ENCODE results near the gene ESRRG.

The ESRRG gene

GRCh38 chr1:216627252-216627651 lies 96.0 kb downstream of the ESRRG start:
- in situ Hi-C loops (cut with MboI; ENCODE audit: low sequenced_read_pairs, unreplicated experiment): no loop called here

GRCh38 chr1:216626394-216627067 lies 96.7 kb downstream of the ESRRG start:
- DNase-seq (ENCODE audit: low spot score): no peak
- TF ChIP-seq CTCF (IDR thresholded peaks at IDR 0.05; ENCODE audit: borderline replicate concordance, control extremely low read depth, extremely low read depth, insufficient read depth, missing control alignments): no peak
- in situ Hi-C loops (cut with MboI; ENCODE audit: low sequenced_read_pairs, unreplicated experiment): no loop called here

More at GRCh38 chr1:216627252-216627651, 96.0 kb downstream of the ESRRG start:
- no peak for TF ChIP-seq CTCF (IDR thresholded peaks at IDR 0.05; ENCODE audit: borderline replicate concordance, control extremely low read depth, extremely low read depth, insufficient read depth, missing control alignments)
- DNase-seq (ENCODE audit: low spot score): no peak

- no peak for TF ChIP-seq CTCF (IDR thresholded peaks at IDR 0.05; ENCODE audit: borderline replicate concordance, control extremely low read depth, extremely low read depth, insufficient read depth, missing control alignments)
- DNase-seq (ENCODE audit: low spot score): no peak
- in situ Hi-C loops (cut with MboI; ENCODE audit: low sequenced_read_pairs, unreplicated experiment): no loop called here
Measured at GRCh38 chr1:216621536-216621935, 101.7 kb downstream of the ESRRG start.

GRCh38 chr1:216617081-216617875 lies 106.0 kb downstream of the ESRRG start:
- in situ Hi-C loops (cut with MboI; ENCODE audit: low sequenced_read_pairs, unreplicated experiment): no loop called here
- TF ChIP-seq CTCF (IDR thresholded peaks at IDR 0.05; ENCODE audit: borderline replicate concordance, control extremely low read depth, extremely low read depth, insufficient read depth, missing control alignments): no peak

GRCh38 chr1:216616425-216616824 lies 106.8 kb downstream of the ESRRG start:
- DNase-seq (ENCODE audit: low spot score): no peak
- no peak for TF ChIP-seq CTCF (IDR thresholded peaks at IDR 0.05; ENCODE audit: borderline replicate concordance, control extremely low read depth, extremely low read depth, insufficient read depth, missing control alignments)
- in situ Hi-C loops (cut with MboI; ENCODE audit: low sequenced_read_pairs, unreplicated experiment): no loop called here

More at GRCh38 chr1:216617081-216617875, 106.0 kb downstream of the ESRRG start:
- DNase-seq (ENCODE audit: low spot score): no peak

GRCh38 chr1:216614011-216614934 lies 109.0 kb downstream of the ESRRG start:
- in situ Hi-C loops (cut with MboI; ENCODE audit: low sequenced_read_pairs, unreplicated experiment): no loop called here
- TF ChIP-seq CTCF (IDR thresholded peaks at IDR 0.05; ENCODE audit: borderline replicate concordance, control extremely low read depth, extremely low read depth, insufficient read depth, missing control alignments): no peak
- DNase-seq (ENCODE audit: low spot score): no peak

All from GM13976 (cell line).